HL-60 (cell line): ENCODE results near the gene AK9.

Source experiments
- CTCF ChIP-seq: IDR thresholded peaks from one replicate; pipeline ENCODE4 v1.5.1; 2011; ENCODE audit warnings: low read length, control low read depth, inconsistent platforms; ENCODE audit not compliant: insufficient read depth
- GABPA ChIP-seq: IDR thresholded peaks from 2 replicates; pipeline ENCODE4 v1.6.1; 2012; ENCODE audit warnings: low read depth
- POLR2AphosphoS5 ChIP-seq: IDR thresholded peaks from 2 replicates; pipeline ENCODE4 v1.6.1; 2012; ENCODE audit warnings: low read depth
- SPI1 ChIP-seq: IDR thresholded peaks from 2 replicates; pipeline ENCODE4 v1.6.1; 2012; ENCODE audit warnings: low read depth, mild to moderate bottlenecking, borderline replicate concordance

GRCh38 chr6:109632405-109632804 is 58.6 kb downstream of the AK9 start:
- TF ChIP-seq CTCF (no peak), POLR2AphosphoS5 (no peak), GABPA (no peak), SPI1 (no peak)
